Heart right ventricle (tissue), 16 donors: ENCODE results near the gene MEI1. TPM values are rescaled to one million over a fixed set of nuclear protein-coding genes. Genes with fewer than 3 reads are reported as not detected.
A peak's percentile ranks its signal among the peaks of the same experiment; 100 is the strongest.

Source experiments
- ATAC-seq, 8 donors: fragments of 200-7000 bp; cut with Tn5 transposase; one replicate each; pipeline ENCODE4 v1.9.1; 2020; ENCODE audit warnings: mild to moderate bottlenecking in 8 of 8, moderate library complexity in 8 of 8, moderate number of reproducible peaks in 1 of 8
- DNase-seq, 2 donors: peaks; one replicate each; pipeline ENCODE4 v3.0.0-alpha.2; 2020
- H3K27ac ChIP-seq, 10 donors: fragments of 200-600 bp; sonication (generic) in 2 of 10; one replicate each; pipeline versions ENCODE4 v1.5.0 to v1.8.0; 2020 to 2022; ENCODE audit warnings: mild to moderate bottlenecking in 3 of 10
- H3K27me3 ChIP-seq, 7 donors: fragments of 200-600 bp; one replicate each; pipeline ENCODE4 v1.8.0; 2021 to 2022; ENCODE audit warnings: mild to moderate bottlenecking in 2 of 7
- H3K36me3 ChIP-seq, 9 donors: fragments of 200-600 bp; sonication (generic) in 1 of 9; one replicate each; pipeline versions ENCODE4 v1.5.0 to v1.8.0; 2020 to 2022; ENCODE audit warnings: mild to moderate bottlenecking in 2 of 9
- H3K4me1 ChIP-seq, 9 donors: fragments of 200-600 bp; sonication (generic) in 1 of 9; one replicate each; pipeline versions ENCODE4 v1.5.0 to v1.8.0; 2020 to 2022; ENCODE audit warnings: mild to moderate bottlenecking in 4 of 9
- H3K4me3 ChIP-seq, 10 donors: fragments of 200-600 bp; sonication (generic) in 2 of 10; one replicate each; pipeline versions ENCODE4 v1.5.0 to v1.8.0; 2020 to 2022; ENCODE audit warnings: mild to moderate bottlenecking in 7 of 10, moderate library complexity in 2 of 10
- H3K9me3 ChIP-seq, 11 donors: fragments of 200-600 bp in 10 of 11; sonication (generic) in 2 of 11; one replicate each; pipeline versions ENCODE4 v1.5.0 to v1.8.0; 2013 to 2022; ENCODE audit warnings: mild to moderate bottlenecking in 2 of 11, control low read depth in 1 of 11, moderate library complexity in 1 of 11
- CTCF ChIP-seq, 9 donors: fragments of 200-600 bp; sonication (generic) in 2 of 9; IDR thresholded peaks; one replicate each; pipeline versions ENCODE4 v1.5.0 to v1.8.0; 2021 to 2022; ENCODE audit warnings: antibody characterized with exemption in 9 of 9, mild to moderate bottlenecking in 5 of 9, moderate library complexity in 1 of 9
- WGBS, 2 donors: extraction: QIAGEN DNeasy Blood & Tissue Kit; methylation state at CpG; one replicate each; pipeline ENCODE4 v1.1.7; 2013; ENCODE audit warnings: inconsistent platforms in 1 of 2; 5-methylcytosine and 5-hydroxymethylcytosine counted together
- intact Hi-C, 10 donors: fragments of 100-400 bp; cut with DNase I; formaldehyde crosslinking; loops; one replicate each; pipeline versions ENCODE4 v1.11.1 to v1.14.2; 2022
- polyA plus RNA-seq, 2 donors: library from polyadenylated mRNA; stranded (reverse); fragments of 200-250 nt; gene quantifications; one replicate each; pipeline ENCODE4 v1.2.3, GENCODE V29; 2013
- total RNA-seq, 10 donors: library from RNA; stranded (reverse); fragmentation: NEBNext Ultra II Directional in 3 of 10; extraction: Animal tissue kit (Norgen Biotek cat#: 25700) in 3 of 10; gene quantifications; one replicate each; pipeline versions ENCODE4 v1.2.1 to v1.2.4, GENCODE V29; 2021 to 2023
- donor health status: Arrhythmogenic right ventricular cardiomyopathy.
- donor health status: ischemic (EF 13 %, LVEDD 7.1; RV severe dilation, severe dysfunction).
- donor health status: healthy with polysubstance abuse.
- donor health status: DM: no; HTN: yes; CAD: no.
- donor health status: DM: no; HTN: no; CAD: no.
- donor health status: ischemic (EF 25% LVEDD 6.9; RV normal size, moderate dysfunction).
- donor health status: ischemic (EF 25% LVEDD 5.7; RV mildly dilated, moderate dysfunction).
- donor health status: healthy.
- donor health status: DM: yes; HTN: yes; CAD: no.
- donor health status: Ischemic cardiomyopathy.
- donor health status: ischemic (EF 35%, LVEDD 5.7; RV mildly dilated, moderate dysfunction).
- donor health status: nonischemic (EF 11% LVEDD 7.7; RV severe dilation, severe dysfunction).
- donor health status: DM: yes; HTN: yes; CAD: no.
- donor health status: PGD.
- donor health status: ischemic (EF 29% LVEDD 5.4; RV normal size, mild dysfunction).
- donor health status: nonischemic (EF 23%, LVEDD 6.1; RV moderate dilation, normal function).

Gene MEI1
- total and polyA plus RNA-seq, 12 donors: 0.37 to 1.9 (median 0.71) TPM; not detected in 3

- no peak for ATAC-seq
- no peak for TF ChIP-seq CTCF (IDR thresholded peaks at IDR 0.05)
These were observed 45.0 kb upstream of the MEI1 start for GRCh38 chr22:41654322-41654721.

GRCh38 chr22:41656556-41656955, 42.7 kb upstream of the MEI1 start:
- intact Hi-C loops: no loop called here
- TF ChIP-seq CTCF (IDR thresholded peaks at IDR 0.05): no peak
- no peak for ATAC-seq
- DNase-seq: no peak
- H3K27ac ChIP-seq: peak overlapping the region in 1 of 10 donors; percentile 41
- no peaks in the 10 kb centered on the region for H3K9me3 ChIP-seq
- 62 to 63% methylated on average over 5 of the region's 5 CpGs for WGBS, 2 donors
- H3K36me3 ChIP-seq: peaks cover 10 to 100% (median 85%) of the 10 kb centered on the region in 9 donors
- H3K4me3 ChIP-seq: no peak overlapping the region
- peaks cover 0 to 20% (median 0%) of the 10 kb centered on the region in 9 donors for H3K4me1 ChIP-seq
- H3K27me3 ChIP-seq: no peaks in the 10 kb centered on the region

More at GRCh38 chr22:41654322-41654721, 45.0 kb upstream of the MEI1 start:
- WGBS, 2 donors: 92 to 95% methylated on average over 3 of the region's 3 CpGs
- Histone ChIP-seq H3K9me3 (no peaks in the 10 kb centered on the region), H3K27me3 (no peaks in the 10 kb centered on the region), H3K36me3 (peaks cover 16 to 100% (median 90%) of the 10 kb centered on the region in 9 donors), H3K4me1 (peaks cover 0 to 2% (median 0%) of the 10 kb centered on the region in 9 donors), H3K4me3 (no peak overlapping the region), H3K27ac (no peak overlapping the region)
- intact Hi-C loops: no loop called here
- DNase-seq: no peak

DNA sequence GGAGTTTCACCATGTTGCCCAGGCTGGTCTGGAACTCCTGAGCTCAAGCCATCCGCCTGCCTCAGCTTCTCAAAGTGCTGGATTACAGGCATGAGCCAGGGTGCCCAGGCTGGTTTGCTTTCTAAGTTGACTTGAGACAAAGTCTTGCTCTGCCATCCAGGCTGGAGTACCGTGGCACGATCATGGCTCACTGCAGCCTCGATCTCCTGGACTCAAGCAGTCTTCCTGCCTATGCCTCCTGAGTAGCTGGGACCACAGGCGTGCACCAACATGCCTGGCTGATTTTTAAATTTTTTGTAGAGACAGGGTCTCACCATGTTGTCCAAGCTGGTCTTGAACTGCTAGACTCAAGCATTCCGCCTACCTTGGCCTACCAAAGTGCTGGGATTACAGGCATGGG, 41.6 kb upstream of the MEI1 start:
- DNase-seq (no peak), ATAC-seq (no peak)
- no peak for TF ChIP-seq CTCF (IDR thresholded peaks at IDR 0.05)
- Histone ChIP-seq H3K9me3 (no peaks in the 10 kb centered on the region), H3K4me1 (peaks cover 0 to 20% (median 0%) of the 10 kb centered on the region in 9 donors), H3K4me3 (no peak overlapping the region), H3K27me3 (no peaks in the 10 kb centered on the region), H3K27ac (peak overlapping the region in 1 of 10 donors; percentile 1), H3K36me3 (peaks cover 10 to 100% (median 85%) of the 10 kb centered on the region in 9 donors)
- 96 to 97% methylated on average over 6 of the region's 6 CpGs for WGBS, 2 donors
- intact Hi-C loops: no loop called here

- Histone ChIP-seq H3K9me3 (no peaks in the 10 kb centered on the region), H3K4me1 (peaks cover 0 to 20% (median 0%) of the 10 kb centered on the region in 9 donors), H3K27ac (peak overlapping the region in 6 of 10 donors; percentile 36 to 80 (median 58)), H3K27me3 (no peaks in the 10 kb centered on the region), H3K36me3 (peaks cover 10 to 100% (median 83%) of the 10 kb centered on the region in 9 donors), H3K4me3 (no peak overlapping the region)
- 96 to 97% methylated on average over 17 of the region's 17 CpGs for WGBS, 2 donors
- TF ChIP-seq CTCF (IDR thresholded peaks at IDR 0.05): no peak
- no peak for DNase-seq
- intact Hi-C loops: no loop called here
- no peak for ATAC-seq
These were observed 40.4 kb upstream of the MEI1 start for GRCh38 chr22:41658869-41659268.
